Central memory CD8-positive, alpha-beta T cell (primary cell): ENCODE data around the gene TSHZ1.
"Not testable (repeated sequence)": the region's sequence is repeated elsewhere in the genome, so short reads cannot be mapped to it uniquely, and the experiment has no call there.

Experiments
- ATAC-seq: fragments of 150-1000 bp; cut with Tn5 transposase; replicated peaks from 2 replicates; pipeline ENCODE4 v1.10.0; 2022; ENCODE audit warnings: mild to moderate bottlenecking, moderate FRiP score, moderate number of reproducible peaks; ENCODE audit not compliant: poor library complexity, severe bottlenecking; ENCODE audit errors: extremely low read depth
- DNase-seq, 2 donors: peaks; one replicate each; pipeline ENCODE4 v3.0.0; 2021; ENCODE audit warnings: low spot score in 2 of 2
- H3K27ac Mint-ChIP-seq: one replicate; pipeline ENCODE4 v1.8.0; 2022; ENCODE audit warnings: low read depth, mild to moderate bottlenecking, moderate library complexity, mixed read lengths
- H3K27me3 Mint-ChIP-seq: one replicate; pipeline ENCODE4 v1.8.0; 2022; ENCODE audit warnings: mixed read lengths
- H3K36me3 Mint-ChIP-seq: one replicate; pipeline ENCODE4 v1.8.0; 2022; ENCODE audit warnings: mild to moderate bottlenecking, moderate library complexity, mixed read lengths; ENCODE audit not compliant: insufficient read depth
- H3K4me1 Mint-ChIP-seq: one replicate; pipeline ENCODE4 v1.8.0; 2022; ENCODE audit warnings: mixed read lengths
- H3K4me3 Mint-ChIP-seq: one replicate; pipeline ENCODE4 v1.8.0; 2022; ENCODE audit warnings: mild to moderate bottlenecking, moderate library complexity, mixed read lengths
- H3K9me3 Mint-ChIP-seq: one replicate; pipeline ENCODE4 v1.8.0; 2022; ENCODE audit warnings: mixed read lengths

The TSHZ1 gene

GRCh38 chr18:75170916-75171315 lies 39.7 kb upstream of the TSHZ1 start:
- H3K36me3 Mint-ChIP-seq, result no peaks in the 10 kb centered on the region
- DNase-seq (no peak), ATAC-seq (no peak)
- no peak overlapping the region for H3K4me3 Mint-ChIP-seq
- H3K9me3 Mint-ChIP-seq, result no peaks in the 10 kb centered on the region
- H3K4me1 Mint-ChIP-seq, result peaks cover 16% of the 10 kb centered on the region
- peaks cover 25% of the 10 kb centered on the region for H3K27me3 Mint-ChIP-seq
- H3K27ac Mint-ChIP-seq, result no peak overlapping the region

- Mint-ChIP-seq H3K4me3 (no peak overlapping the region), H3K9me3 (no peaks in the 10 kb centered on the region), H3K36me3 (no peaks in the 10 kb centered on the region), H3K4me1 (peaks cover 16% of the 10 kb centered on the region), H3K27me3 (peaks cover 11% of the 10 kb centered on the region), H3K27ac (peak overlapping the region; percentile 54)
- ATAC-seq (no peak), DNase-seq (no peak)
These were observed 38.1 kb upstream of the TSHZ1 start for GRCh38 chr18:75172299-75173124.

GRCh38 chr18:75173125-75173432 lies 37.5 kb upstream of the TSHZ1 start:
- Mint-ChIP-seq H3K9me3 (no peaks in the 10 kb centered on the region), H3K36me3 (no peaks in the 10 kb centered on the region), H3K4me1 (peaks cover 16% of the 10 kb centered on the region), H3K27me3 (peaks cover 10% of the 10 kb centered on the region), H3K4me3 (no peak overlapping the region), H3K27ac (peak overlapping the region; percentile 54)
- ATAC-seq, result no peak
- no peak for DNase-seq

- peaks cover 16% of the 10 kb centered on the region for H3K4me1 Mint-ChIP-seq
- no peaks in the 10 kb centered on the region for H3K9me3 Mint-ChIP-seq
- ATAC-seq, result no peak
- H3K27ac Mint-ChIP-seq, result no peak overlapping the region
- no peaks in the 10 kb centered on the region for H3K36me3 Mint-ChIP-seq
- H3K4me3 Mint-ChIP-seq, result no peak overlapping the region
- no peak for DNase-seq
- peaks cover 10% of the 10 kb centered on the region for H3K27me3 Mint-ChIP-seq
These were observed 36.9 kb upstream of the TSHZ1 start for GRCh38 chr18:75173738-75174137.

GRCh38 chr18:75176849-75177248 lies 33.7 kb upstream of the TSHZ1 start:
- DNase-seq, result no peak
- Mint-ChIP-seq H3K4me3 (no peak overlapping the region), H3K36me3 (no peaks in the 10 kb centered on the region), H3K9me3 (peaks cover 1% of the 10 kb centered on the region), H3K27me3 (peaks cover 10% of the 10 kb centered on the region), H3K4me1 (peaks cover 16% of the 10 kb centered on the region), H3K27ac (no peak overlapping the region)
- ATAC-seq, result no peak

GRCh38 chr18:75178376-75178775 lies 32.2 kb upstream of the TSHZ1 start:
- DNase-seq (no peak), ATAC-seq (no peak)
- Mint-ChIP-seq H3K27me3 (no peaks in the 10 kb centered on the region), H3K9me3 (peaks cover 6% of the 10 kb centered on the region), H3K4me3 (no peak overlapping the region), H3K4me1 (peaks cover 2% of the 10 kb centered on the region), H3K36me3 (no peaks in the 10 kb centered on the region), H3K27ac (no peak overlapping the region)

GRCh38 chr18:75179819-75180600 lies 30.6 kb upstream of the TSHZ1 start:
- H3K4me3 Mint-ChIP-seq, result no peak overlapping the region
- no peak overlapping the region for H3K27ac Mint-ChIP-seq
- H3K27me3 Mint-ChIP-seq, result no peaks in the 10 kb centered on the region
- H3K9me3 Mint-ChIP-seq, result peaks cover 6% of the 10 kb centered on the region
- no peaks in the 10 kb centered on the region for H3K36me3 Mint-ChIP-seq
- DNase-seq (no peak), ATAC-seq (no peak)
- no peaks in the 10 kb centered on the region for H3K4me1 Mint-ChIP-seq

GRCh38 chr18:75183524-75183923 lies 27.1 kb upstream of the TSHZ1 start:
- Mint-ChIP-seq H3K4me3 (no peak overlapping the region), H3K4me1 (no peaks in the 10 kb centered on the region), H3K9me3 (peaks cover 6% of the 10 kb centered on the region), H3K27me3 (no peaks in the 10 kb centered on the region), H3K27ac (no peak overlapping the region), H3K36me3 (no peaks in the 10 kb centered on the region)
- no peak for DNase-seq
- ATAC-seq, result no peak

GRCh38 chr18:75183973-75184493 lies 26.6 kb upstream of the TSHZ1 start:
- Mint-ChIP-seq H3K36me3 (no peaks in the 10 kb centered on the region), H3K4me3 (no peak overlapping the region), H3K27me3 (no peaks in the 10 kb centered on the region), H3K4me1 (no peaks in the 10 kb centered on the region), H3K27ac (no peak overlapping the region), H3K9me3 (peaks cover 6% of the 10 kb centered on the region)
- DNase-seq, result no peak
- ATAC-seq, result no peak

GRCh38 chr18:75185460-75185859 lies 25.1 kb upstream of the TSHZ1 start:
- Mint-ChIP-seq H3K4me3 (no peak overlapping the region), H3K4me1 (no peaks in the 10 kb centered on the region), H3K27ac (no peak overlapping the region), H3K36me3 (no peaks in the 10 kb centered on the region), H3K9me3 (peaks cover 6% of the 10 kb centered on the region), H3K27me3 (no peaks in the 10 kb centered on the region)
- DNase-seq, result no peak
- ATAC-seq, result no peak

- H3K27ac Mint-ChIP-seq, H3K9me3 Mint-ChIP-seq, H3K4me3 Mint-ChIP-seq, H3K36me3 Mint-ChIP-seq, H3K27me3 Mint-ChIP-seq, H3K4me1 Mint-ChIP-seq, ATAC-seq, DNase-seq: not testable (repeated sequence)
These were observed 22.9 kb upstream of the TSHZ1 start for GRCh38 chr18:75187702-75188101.

- Mint-ChIP-seq H3K9me3 (no peaks in the 10 kb centered on the region), H3K36me3 (no peaks in the 10 kb centered on the region), H3K27me3 (no peaks in the 10 kb centered on the region), H3K4me3 (no peak overlapping the region), H3K4me1 (peaks cover 7% of the 10 kb centered on the region), H3K27ac (no peak overlapping the region)
- DNase-seq (no peak), ATAC-seq (no peak)
These were observed 20.9 kb upstream of the TSHZ1 start for GRCh38 chr18:75189696-75190095.

GRCh38 chr18:75192899-75193298 lies 17.7 kb upstream of the TSHZ1 start:
- peaks cover 8% of the 10 kb centered on the region for H3K4me1 Mint-ChIP-seq
- peaks cover 2% of the 10 kb centered on the region for H3K36me3 Mint-ChIP-seq
- DNase-seq (no peak), ATAC-seq (no peak)
- H3K4me3 Mint-ChIP-seq, result no peak overlapping the region
- no peaks in the 10 kb centered on the region for H3K27me3 Mint-ChIP-seq
- H3K9me3 Mint-ChIP-seq, result no peaks in the 10 kb centered on the region
- H3K27ac Mint-ChIP-seq, result no peak overlapping the region
